ACHN (cell line): ENCODE measurements around the gene PPM1D.
A peak's percentile ranks its signal among the peaks of the same experiment; 100 is the strongest.
"Not testable (repeated sequence)": the region's sequence is repeated elsewhere in the genome, so short reads cannot be mapped to it uniquely, and the experiment has no call there.

Source experiments
- DNase-seq: peaks from one replicate; pipeline ENCODE4 v3.0.0-alpha.2; 2015
- in situ Hi-C: cut with HindIII; loops from 2 replicates; pipeline ENCODE4 v1.10.0; 2017; ENCODE audit warnings: low sequenced_read_pairs, low pct_ligation_motif_present, low pct_unique_long_range_greater_than_20kb

Gene PPM1D

DNA sequence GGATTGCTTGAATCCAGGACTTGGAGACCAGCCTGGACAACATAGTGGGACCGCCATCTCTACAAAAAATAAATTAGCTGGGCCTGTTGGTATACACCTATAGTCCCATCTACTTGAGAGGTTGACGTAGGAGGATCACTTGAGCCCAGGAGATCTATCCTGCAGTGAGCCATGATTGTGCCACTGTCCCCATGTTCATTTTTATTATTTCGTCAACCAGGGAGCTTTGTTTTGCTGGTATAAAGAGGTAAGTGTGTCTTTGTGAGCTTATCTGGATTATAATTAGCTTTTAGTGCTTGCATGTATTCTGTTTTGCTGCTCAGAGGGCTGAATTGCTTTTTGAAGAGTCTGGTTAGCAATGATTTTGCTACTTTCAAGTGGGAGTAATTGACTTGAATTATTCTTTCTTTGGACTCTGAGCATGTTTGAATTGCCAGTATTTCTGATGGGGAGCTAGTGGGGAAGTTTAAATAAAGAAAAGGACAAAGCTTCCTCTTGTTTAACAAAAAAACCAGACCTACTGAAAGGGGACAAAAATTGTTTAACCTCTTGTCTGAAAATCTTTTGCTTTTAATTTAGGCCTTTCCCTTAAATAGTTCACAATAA lies 46.0 kb downstream of the PPM1D start:
- DNase-seq: no peak
- in situ Hi-C loops: no loop called here

DNA sequence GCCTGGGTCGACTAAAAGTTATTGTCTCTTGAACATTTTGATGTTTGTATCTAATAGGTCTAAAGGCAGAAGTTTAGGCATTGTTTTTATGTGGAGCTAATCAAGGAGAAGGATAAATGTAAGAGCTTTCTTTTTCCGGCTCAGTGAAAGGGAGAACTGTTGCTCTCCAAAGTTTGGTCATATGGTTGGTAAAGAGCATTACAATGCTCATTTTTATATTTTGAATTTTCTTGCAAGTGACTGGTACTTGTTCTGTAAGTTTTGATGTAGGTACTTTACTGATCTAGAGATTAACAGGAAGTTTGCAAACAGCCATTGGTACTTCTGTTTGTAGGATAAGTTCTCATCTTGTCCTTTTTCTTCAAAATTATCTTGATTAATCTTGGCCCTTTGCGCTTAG lies 46.7 kb downstream of the PPM1D start:
- no peak for DNase-seq
- in situ Hi-C loops: no loop called here

DNA sequence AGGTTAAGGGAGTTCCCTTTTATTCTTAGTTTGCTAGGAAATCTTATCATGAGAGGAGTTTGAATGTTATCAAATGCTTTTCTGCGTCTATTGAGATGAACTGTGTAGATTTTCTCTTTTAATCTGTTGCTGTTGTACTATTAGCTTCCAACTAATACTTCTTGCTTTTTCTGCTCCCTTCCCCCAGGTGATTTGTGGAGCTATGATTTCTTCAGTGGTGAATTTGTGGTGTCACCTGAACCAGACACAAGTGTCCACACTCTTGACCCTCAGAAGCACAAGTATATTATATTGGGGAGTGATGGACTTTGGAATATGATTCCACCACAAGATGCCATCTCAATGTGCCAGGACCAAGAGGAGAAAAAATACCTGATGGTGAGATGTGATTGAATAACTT lies 47.7 kb downstream of the PPM1D start:
- in situ Hi-C loops: no loop called here
- no peak for DNase-seq

DNA sequence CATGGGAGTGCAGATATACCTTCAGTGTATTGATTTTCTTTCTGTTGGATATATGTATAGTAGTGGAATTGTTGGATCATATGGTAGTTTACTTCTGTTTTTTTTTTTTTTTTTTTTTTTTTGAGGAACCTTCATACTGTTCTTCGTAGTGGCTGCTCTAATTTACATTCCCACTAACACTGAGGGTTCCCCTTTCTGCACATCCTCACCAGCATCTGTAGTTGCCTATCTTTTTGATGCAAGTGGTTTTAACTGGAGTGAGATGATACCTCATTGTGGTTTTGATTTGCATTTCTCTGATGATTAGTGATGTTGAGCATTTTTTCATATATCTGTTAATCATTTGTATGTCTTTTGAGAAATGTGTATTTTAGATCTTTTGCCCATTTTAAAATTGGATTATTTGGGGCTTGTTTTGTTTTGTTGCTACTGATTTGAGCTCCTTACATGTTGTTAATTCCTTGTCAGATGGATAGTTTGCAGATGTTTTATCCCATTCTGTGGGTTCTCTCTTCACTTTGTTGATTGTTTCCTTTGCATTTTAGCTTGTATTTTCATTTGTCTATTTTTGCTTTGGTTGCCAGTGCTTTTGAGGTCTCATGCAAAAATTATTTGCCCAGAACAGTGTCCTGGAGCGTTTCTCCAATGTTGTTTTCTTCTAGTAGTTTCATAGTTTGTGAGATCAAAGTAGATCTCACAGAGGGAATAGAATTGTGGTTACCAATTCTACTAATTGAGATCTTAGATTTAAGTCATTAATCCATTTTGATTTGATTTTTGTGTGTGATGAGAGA lies 52.7 kb downstream of the PPM1D start:
- DNase-seq: no peak
- in situ Hi-C loops: no loop called here

DNA sequence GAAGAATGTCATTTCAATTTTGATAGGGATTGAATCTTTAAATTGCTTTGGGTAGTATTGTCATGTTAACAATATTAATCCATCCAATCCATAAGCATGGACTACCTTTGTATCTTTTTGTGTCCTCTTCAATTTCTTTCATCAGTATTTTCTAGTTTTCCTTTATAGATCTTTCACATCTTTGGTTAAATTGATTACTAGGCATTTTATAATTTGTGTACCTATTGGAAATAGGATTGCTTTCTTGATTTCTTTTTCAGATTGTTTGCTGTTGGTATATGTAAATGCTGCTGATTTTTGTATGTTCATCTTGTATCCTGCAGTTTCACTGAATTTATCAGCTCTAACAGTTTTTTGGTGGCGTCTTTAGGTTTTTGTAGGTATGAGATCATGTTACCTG lies 53.6 kb downstream of the PPM1D start:
- no peak for DNase-seq
- in situ Hi-C loops: no loop called here

DNA sequence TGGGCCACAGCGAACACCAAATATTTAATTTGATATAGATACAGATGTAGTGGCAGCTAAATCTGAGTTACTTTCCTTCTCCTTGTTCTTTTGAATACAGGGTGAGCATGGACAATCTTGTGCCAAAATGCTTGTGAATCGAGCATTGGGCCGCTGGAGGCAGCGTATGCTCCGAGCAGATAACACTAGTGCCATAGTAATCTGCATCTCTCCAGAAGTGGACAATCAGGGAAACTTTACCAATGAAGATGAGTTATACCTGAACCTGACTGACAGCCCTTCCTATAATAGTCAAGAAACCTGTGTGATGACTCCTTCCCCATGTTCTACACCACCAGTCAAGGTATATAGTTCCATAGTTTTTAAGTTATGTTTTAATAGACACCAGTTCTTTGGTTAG lies 56.5 kb downstream of the PPM1D start:
- in situ Hi-C loops: no loop called here
- DNase-seq: no peak

DNA sequence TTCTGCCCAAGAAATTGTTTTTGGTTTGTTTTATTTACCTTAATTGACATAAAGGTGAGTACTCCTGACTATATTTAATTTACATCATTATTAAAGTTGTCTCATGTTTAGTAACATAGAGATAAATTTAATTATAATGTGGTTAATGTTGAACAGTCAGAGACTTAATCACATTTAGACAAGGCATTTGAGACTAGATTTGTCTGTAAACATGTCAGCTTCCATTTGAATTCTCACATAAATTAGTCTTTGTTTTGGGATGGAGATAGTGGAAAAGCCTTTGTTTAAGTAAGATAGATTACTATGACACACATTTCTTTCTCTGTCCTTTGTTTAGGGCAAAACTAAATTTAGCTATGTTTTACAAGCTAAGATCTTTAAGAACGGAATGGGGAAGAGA lies 59.2 kb downstream of the PPM1D start:
- in situ Hi-C loops: no loop called here
- DNase-seq: no peak

DNA sequence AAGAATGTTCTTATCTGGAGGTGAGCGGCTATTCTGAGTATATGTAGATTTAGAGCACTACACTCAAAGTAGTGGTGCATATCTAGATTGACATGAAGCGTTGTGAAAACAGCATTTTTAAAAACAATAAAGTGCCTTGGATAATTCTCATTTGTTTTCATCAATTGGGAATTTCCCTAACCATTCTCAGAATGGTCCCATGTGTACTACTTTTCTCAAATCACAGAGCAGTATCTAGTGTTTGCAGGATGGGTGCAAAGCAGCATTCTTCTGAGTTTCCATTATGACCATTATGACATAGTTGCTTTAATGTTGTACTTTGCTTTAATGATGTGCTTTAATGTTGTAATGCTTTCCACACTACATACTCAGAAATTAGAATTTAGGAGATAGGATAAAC lies 61.5 kb downstream of the PPM1D start:
- in situ Hi-C loops: no loop called here
- no peak for DNase-seq

DNA sequence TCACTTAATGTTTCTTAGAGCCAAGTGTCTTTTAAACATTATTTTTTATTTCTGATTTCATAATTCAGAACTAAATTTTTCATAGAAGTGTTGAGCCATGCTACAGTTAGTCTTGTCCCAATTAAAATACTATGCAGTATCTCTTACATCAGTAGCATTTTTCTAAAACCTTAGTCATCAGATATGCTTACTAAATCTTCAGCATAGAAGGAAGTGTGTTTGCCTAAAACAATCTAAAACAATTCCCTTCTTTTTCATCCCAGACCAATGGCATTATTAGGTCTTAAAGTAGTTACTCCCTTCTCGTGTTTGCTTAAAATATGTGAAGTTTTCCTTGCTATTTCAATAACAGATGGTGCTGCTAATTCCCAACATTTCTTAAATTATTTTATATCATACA lies 64.0 kb downstream of the PPM1D start:
- no peak for DNase-seq
- in situ Hi-C loops: no loop called here

DNA sequence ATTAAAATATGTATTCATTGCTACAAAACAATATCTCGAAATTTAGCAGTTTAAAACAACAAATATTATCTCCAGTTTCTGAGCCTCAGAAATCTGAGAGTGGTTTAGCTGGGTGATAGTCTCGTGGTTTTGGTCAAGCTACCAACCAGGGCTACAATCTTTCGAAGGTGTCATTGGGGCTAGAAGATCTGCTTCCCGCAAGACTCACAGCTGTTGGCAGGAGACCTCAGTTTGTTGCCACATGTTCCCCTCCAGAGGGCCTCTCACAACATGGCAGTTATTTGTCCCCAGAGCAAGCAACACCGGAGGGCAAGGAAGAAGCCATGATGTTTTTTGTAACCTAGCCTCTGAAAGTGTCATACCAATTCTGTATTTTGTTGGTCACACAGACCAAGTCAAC lies 65.6 kb downstream of the PPM1D start:
- in situ Hi-C loops: no loop called here

DNA sequence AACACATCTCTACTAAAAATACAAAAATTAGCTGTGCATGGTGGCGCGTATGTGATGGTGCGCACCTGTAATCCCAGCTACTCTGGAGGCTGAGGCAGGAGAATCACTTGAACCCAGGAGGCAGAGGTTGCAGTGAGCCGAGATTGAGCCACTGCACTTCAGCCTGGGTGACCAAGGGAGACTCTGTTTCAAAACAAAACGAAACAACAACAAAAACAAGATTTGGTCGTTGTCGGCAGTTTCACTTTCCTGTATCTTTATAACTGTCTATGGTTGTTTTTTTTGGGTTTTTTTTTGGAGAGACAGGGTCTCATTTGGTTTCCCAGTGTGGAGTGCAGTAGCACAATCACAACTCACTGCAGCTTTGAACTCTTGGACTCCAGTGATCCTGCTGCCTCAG lies 68.7 kb downstream of the PPM1D start:
- in situ Hi-C loops, DNase-seq: not testable (repeated sequence)

More for the DNA sequence above, 65.6 kb downstream of the PPM1D start:
- no peak for DNase-seq

DNA sequence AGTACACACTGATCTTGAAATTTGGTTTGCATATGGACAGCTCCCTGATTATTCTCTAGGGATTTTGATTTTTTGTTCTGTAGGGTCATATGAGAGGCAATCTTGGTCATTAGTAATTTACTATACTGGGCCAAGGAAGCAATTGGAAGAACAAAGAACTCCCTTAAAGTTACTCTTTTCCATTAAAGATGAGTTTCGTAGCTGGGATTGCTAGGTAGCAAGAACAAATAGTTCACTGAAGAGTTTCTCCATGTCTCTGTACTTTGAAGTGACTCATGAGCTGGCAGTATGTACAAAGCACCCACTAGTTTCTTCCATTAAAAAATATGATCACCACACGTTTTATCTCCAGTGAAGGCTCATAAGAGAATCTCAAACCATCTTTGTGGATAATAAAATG lies 71.5 kb downstream of the PPM1D start:
- in situ Hi-C loops: no loop called here
- no peak for DNase-seq

DNA sequence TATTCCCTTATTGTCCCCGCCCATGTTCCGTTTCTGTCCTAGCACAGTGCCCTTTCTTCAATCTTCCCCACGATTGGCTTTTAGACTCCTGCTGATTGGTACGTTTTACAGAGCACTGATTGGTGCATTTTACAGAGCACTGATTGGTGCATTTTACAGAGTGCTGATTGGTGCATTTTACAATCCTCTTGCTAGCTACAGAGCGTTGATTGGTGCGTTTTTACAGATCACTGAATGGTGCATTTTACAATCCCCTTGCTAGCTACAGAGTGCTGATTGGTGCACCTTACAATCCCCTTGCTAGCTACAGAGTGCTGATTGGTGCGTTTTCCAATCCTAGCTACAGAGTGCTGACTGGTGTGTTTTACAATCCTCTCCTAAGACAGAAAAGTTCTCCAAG lies 74.6 kb downstream of the PPM1D start:
- in situ Hi-C loops, DNase-seq: not testable (repeated sequence)

DNA sequence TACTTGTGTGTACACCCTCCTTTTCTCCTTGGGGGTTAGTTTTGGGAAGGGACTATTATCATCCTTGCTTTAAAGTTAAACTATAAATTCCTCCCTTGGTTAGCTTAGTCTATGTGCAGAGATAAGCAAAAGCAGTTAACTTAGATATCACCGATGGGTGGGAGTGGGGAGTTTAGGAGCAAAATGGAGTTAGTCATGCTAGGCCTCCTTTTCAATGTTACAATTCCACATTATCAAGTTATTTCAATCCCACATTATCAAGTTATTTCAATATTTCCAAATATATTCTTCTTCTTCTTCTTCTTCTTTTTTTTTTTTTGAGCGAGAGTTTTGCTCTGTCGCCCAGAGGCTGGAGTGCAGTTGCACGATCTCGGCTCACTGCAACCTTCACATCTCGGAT lies 76.0 kb downstream of the PPM1D start:
- in situ Hi-C loops: no loop called here
- no peak for DNase-seq

DNA sequence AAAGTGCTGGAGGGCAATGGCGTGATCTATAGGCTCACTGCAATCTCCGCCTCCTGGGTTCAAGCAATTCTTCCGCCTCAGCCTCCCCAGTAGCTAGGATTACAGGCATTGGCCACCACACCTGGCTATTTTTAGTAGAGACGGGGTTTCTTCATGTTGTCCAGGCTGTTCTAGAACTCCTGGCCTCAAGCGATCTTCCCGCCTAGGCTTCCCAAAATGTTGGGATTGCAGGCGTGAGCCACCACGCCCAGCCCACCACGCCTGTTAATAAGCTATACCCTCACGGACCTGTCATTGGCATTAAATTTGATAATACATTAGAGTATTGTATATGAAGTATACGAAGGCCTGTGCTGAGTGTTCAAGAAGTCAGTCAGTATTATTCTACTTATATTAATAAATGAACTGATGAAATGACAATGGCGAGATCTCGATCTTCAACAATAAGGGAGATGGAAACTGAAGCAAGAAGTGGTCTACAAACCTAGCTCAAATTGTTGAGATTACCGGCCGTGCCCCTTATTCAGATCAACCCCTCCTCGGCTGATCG lies 76.8 kb downstream of the PPM1D start:
- in situ Hi-C loops: no loop called here

DNA sequence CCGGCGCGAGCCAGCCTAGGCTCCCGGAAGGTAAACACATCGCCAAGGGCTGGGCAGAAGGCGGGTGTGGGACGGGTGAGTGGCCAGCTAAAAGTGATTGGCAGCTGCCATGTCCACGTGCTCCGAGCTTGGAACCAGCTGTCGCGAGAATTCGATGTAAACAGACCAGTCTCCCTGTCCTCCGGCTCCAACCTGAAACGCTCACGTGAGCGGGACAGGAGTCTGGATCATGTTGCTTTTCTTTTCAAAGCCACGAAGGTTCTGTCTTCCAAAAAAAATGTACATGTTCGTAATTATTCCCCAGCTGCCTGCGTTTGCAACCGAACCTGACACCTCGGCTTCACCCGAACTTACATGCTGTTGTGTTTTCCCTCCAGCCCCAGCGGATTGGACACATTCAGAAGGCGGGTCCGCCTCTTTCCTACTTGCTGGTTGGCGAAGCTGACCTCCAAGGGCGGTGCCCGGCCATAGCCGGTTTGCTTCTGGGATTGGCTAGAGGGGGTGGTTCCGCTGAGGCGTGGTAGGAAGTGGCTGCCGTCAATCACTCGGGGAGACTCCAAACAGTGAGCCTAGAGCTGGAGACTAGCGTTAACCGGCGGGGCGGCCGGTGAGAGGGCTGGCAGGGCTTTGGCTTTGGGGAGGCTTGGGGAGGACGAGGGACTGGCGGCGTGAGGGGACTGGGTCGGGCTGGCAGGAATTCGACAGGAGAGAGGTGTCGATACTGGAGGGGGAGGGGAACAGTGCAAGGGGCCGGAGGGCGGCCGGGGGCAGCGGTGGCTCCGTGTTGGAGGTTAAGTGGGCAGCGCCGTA lies 77.5 kb downstream of the PPM1D start, which contains the start of gene BCAS3:
BCAS3 (plus strand) TSS at position 544 of the 810 bp plus-strand sequence.
- peak; percentile 99 for DNase-seq
- in situ Hi-C loops: no loop called here

More for the DNA sequence above, 76.8 kb downstream of the PPM1D start:
- no peak for DNase-seq

DNA sequence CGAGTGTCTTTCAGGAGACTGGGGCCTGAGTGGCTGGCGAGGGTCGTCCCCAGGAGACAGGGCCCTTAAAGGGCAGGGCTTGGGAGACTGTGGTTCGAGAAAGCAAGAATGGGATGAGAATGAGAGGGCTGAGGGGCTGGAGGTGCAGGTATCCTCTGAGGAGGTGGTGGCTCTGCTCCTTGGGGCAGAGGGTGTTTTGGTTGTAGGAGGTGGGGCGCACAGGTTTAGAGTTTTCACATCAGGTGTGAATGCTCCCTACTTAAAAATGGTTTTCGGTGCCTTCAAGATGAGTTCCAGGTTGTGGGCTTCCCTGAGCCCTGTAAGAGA lies 78.1 kb downstream of the PPM1D start:
- DNase-seq: no peak
- in situ Hi-C loops: no loop called here

DNA sequence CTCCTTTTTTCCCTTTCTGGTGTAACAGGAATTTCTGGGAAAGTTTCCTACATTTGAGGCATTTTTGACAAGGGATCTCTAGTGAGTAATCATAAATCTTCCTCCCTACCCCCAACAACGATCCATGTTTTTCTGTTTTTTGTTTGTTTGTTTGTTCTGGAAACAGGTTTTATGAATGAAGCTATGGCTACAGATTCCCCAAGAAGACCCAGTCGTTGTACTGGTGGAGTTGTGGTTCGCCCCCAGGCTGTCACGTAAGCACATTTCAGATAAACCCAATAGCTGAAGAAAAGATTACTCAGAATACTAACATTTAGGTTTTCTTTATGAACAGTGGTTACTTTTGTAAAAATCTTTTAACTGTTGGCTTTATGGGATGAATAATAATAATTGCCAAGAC lies 79.3 kb downstream of the PPM1D start:
- in situ Hi-C loops: no loop called here
- no peak for DNase-seq

DNA sequence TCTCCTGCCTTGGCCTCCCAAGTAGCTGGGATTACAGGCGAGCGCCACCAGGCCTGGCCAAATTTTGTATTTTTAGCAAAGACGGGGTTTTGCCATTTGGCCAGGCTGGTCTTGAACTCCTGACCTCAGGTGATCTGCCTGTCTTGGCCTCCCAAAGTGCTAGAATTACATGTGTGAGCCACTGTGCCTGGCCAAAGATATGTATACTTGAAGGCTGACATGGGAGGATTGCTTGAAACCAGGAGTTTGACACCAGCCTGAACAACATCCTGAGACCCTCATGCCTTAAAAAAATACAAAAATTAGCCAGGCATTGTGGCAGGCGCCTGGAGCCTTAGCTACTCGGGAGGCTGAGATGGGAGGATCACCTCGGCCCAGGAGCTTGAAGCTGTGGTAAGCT lies 80.8 kb downstream of the PPM1D start:
- in situ Hi-C loops: no loop called here
- no peak for DNase-seq
